B cell (primary cell): Measurements from ENCODE around the gene ATP10B. TPM values are rescaled to one million over a fixed set of nuclear protein-coding genes. Genes with fewer than 3 reads are reported as not detected.

ENCODE experiments used
- ATAC-seq: fragments of 200-7000 bp; cut with Tn5 transposase; one replicate; pipeline ENCODE4 v1.10.0; 2021; ENCODE audit warnings: low read depth, mild to moderate bottlenecking, moderate number of reproducible peaks, moderate library complexity
- CTCF ChIA-PET: fragments of 350-600 bp; sonication (Branson Sonifier 250); formaldehyde crosslinking; loops from one replicate; lab custom pipeline; 2021; ENCODE audit warnings: antibody characterized with exemption, inconsistent platforms; lab: Charles Lee
- POLR2A ChIA-PET: fragments of 350-600 bp; sonication (Branson Sonifier 250); formaldehyde crosslinking; loops from one replicate; lab custom pipeline; 2021; ENCODE audit warnings: antibody characterized with exemption; lab: Charles Lee
- DNase-seq: peaks from one replicate; pipeline ENCODE4 v3.0.0; 2013
- H2AFZ ChIP-seq: 2 replicates; pipeline ENCODE4 v1.6.1; 2012; ENCODE audit warnings: mild to moderate bottlenecking, low read depth, low read length; ENCODE audit not compliant: insufficient read depth, poor library complexity, severe bottlenecking
- H3K27ac ChIP-seq, 2 donors: 1 replicate in 1 of 2; 2 replicates in 1 of 2; pipeline ENCODE4 v1.5.1; 2012 to 2013; ENCODE audit warnings: low read length in 2 of 2, mild to moderate bottlenecking in 2 of 2, moderate library complexity in 1 of 2
- H3K27me3 ChIP-seq, 4 experiments: fragments of 200-600 bp in 1 of 4; sonication (generic) in 1 of 4; replicated peaks in 1 of 4; 1 replicate in 2 of 4; 2 replicates in 2 of 4; pipeline versions ENCODE4 v1.6.1 to v1.7.0; 2013 to 2016; ENCODE audit warnings: low read length in 3 of 4, mild to moderate bottlenecking in 2 of 4, mixed read lengths in 1 of 4, moderate library complexity in 1 of 4; ENCODE audit not compliant: insufficient read depth in 4 of 4, control insufficient read depth in 3 of 4; ENCODE audit errors: control extremely low read depth in 1 of 4
- H3K36me3 ChIP-seq, 2 experiments: replicated peaks in 1 of 2; 1 replicate in 1 of 2; 2 replicates in 1 of 2; pipeline versions ENCODE4 v1.6.1 to v1.7.1; 2013; ENCODE audit warnings: low read length in 1 of 2; ENCODE audit not compliant: insufficient read depth in 2 of 2, control insufficient read depth in 1 of 2; ENCODE audit errors: control extremely low read depth in 1 of 2, extremely low read depth in 1 of 2
- H3K4me1 ChIP-seq, 2 donors: fragments of 200-600 bp in 1 of 2; sonication (generic) in 1 of 2; 1 replicate in 1 of 2; 2 replicates in 1 of 2; pipeline versions ENCODE4 v1.5.1 to v1.6.1; 2013 to 2017; ENCODE audit warnings: low read length in 2 of 2; ENCODE audit not compliant: control insufficient read depth in 2 of 2, insufficient read depth in 2 of 2
- H3K4me2 ChIP-seq: replicated peaks from 2 replicates; pipeline ENCODE3; 2012; ENCODE audit warnings: mild to moderate bottlenecking, low read depth, low read length; ENCODE audit not compliant: poor library complexity, severe bottlenecking
- H3K4me3 ChIP-seq, 5 experiments: fragments of 200-600 bp in 1 of 5; sonication (generic) in 1 of 5; 1 replicate in 3 of 5; 2 replicates in 2 of 5; pipeline versions ENCODE4 v1.5.1 to v1.7.0; 2011 to 2016; ENCODE audit warnings: low read length in 4 of 5, mild to moderate bottlenecking in 4 of 5, low read depth in 2 of 5, control low read depth in 1 of 5, moderate library complexity in 1 of 5; ENCODE audit not compliant: insufficient read depth in 1 of 5; ENCODE audit errors: control extremely low read depth in 1 of 5, extremely low read depth in 1 of 5
- H3K79me2 ChIP-seq: fragments of 200-600 bp; sonication (generic); one replicate; pipeline ENCODE4 v1.6.0; 2016; ENCODE audit warnings: low read length; ENCODE audit not compliant: control insufficient read depth, insufficient read depth
- H3K9ac ChIP-seq: fragments of 200-600 bp; sonication (generic); 2 replicates; pipeline ENCODE4 v1.6.1; 2017; ENCODE audit warnings: mild to moderate bottlenecking, low read length, moderate library complexity
- H3K9me3 ChIP-seq, 3 donors: one replicate each; pipeline versions ENCODE4 v1.6.1 to v1.7.1; 2013; ENCODE audit warnings: low read length in 2 of 3; ENCODE audit not compliant: control insufficient read depth in 2 of 3, insufficient read depth in 1 of 3; ENCODE audit errors: control extremely low read depth in 1 of 3
- H4K20me1 ChIP-seq: 2 replicates; pipeline ENCODE4 v1.6.0; 2012; ENCODE audit warnings: mild to moderate bottlenecking, low read length; ENCODE audit not compliant: insufficient read depth, control insufficient read depth, poor library complexity, severe bottlenecking
- H3K27ac Mint-ChIP-seq: one replicate; pipeline ENCODE4 v1.8.0; 2021; ENCODE audit warnings: mixed read lengths
- H3K27me3 Mint-ChIP-seq: one replicate; pipeline ENCODE4 v1.8.0; 2021; ENCODE audit warnings: mixed read lengths
- H3K4me1 Mint-ChIP-seq: one replicate; pipeline ENCODE4 v1.8.0; 2021; ENCODE audit warnings: mixed read lengths
- H3K4me3 Mint-ChIP-seq: one replicate; pipeline ENCODE4 v1.8.0; 2021; ENCODE audit warnings: mixed read lengths
- H3K9me3 Mint-ChIP-seq: one replicate; pipeline ENCODE4 v1.8.0; 2022; ENCODE audit warnings: mixed read lengths; ENCODE audit not compliant: insufficient read depth
- CTCF ChIP-seq: fragments of 200-600 bp; IDR thresholded peaks from one replicate; pipeline ENCODE4 v1.8.0; 2022; ENCODE audit warnings: antibody characterized with exemption, mild to moderate bottlenecking
- EZH2 ChIP-seq: IDR thresholded peaks from 2 replicates; pipeline ENCODE4 v1.6.1; 2012; ENCODE audit warnings: borderline replicate concordance, low read depth, mild to moderate bottlenecking, moderate library complexity, low read length; ENCODE audit not compliant: insufficient read depth, poor library complexity, severe bottlenecking
- WGBS: methylation state at CpG from one replicate; pipeline ENCODE4 v1.1.5; 2013; ENCODE audit warnings: missing lambda C conversion rate; ENCODE audit not compliant: insufficient coverage; 5-methylcytosine and 5-hydroxymethylcytosine counted together
- intact Hi-C: fragments of 100-400 bp; cut with micrococcal nuclease; formaldehyde crosslinking; loops from one replicate; pipeline ENCODE4 v1.10.0; 2022
- polyA plus RNA-seq: library from polyadenylated mRNA; depleted of rRNA; stranded (reverse); fragments of >200 nt; gene quantifications from 2 replicates; pipeline ENCODE4 v1.2.3, GENCODE V29; 2012
- total RNA-seq, 2 donors: library from RNA; stranded (reverse); fragments of 120-200 nt in 1 of 2; gene quantifications; 1 replicate in 1 of 2; 2 replicates in 1 of 2; pipeline versions ENCODE4 v1.2.3 to v1.2.4, GENCODE V29; 2013 to 2022

The ATP10B gene
- total and polyA plus RNA-seq, 2 donors (not counting 1 experiment from before 2014, with no cell fraction given), result not detected

GRCh38 chr5:160525471-160526261 lies 326.3 kb downstream of the ATP10B start:
- Histone ChIP-seq H3K79me2 (no peaks in the 10 kb centered on the region), H3K4me3 (no peak overlapping the region), H3K9me3 (no peaks in the 10 kb centered on the region), H2AFZ (no peak overlapping the region), H3K4me1 (no peaks in the 10 kb centered on the region), H3K27ac (no peak overlapping the region), H3K4me2 (no peak overlapping the region), H3K27me3 (no peaks in the 10 kb centered on the region), H3K36me3 (no peaks in the 10 kb centered on the region), H4K20me1 (no peaks in the 10 kb centered on the region), H3K9ac (no peak overlapping the region)
- Mint-ChIP-seq H3K4me3 (no peak overlapping the region), H3K9me3 (no peaks in the 10 kb centered on the region), H3K4me1 (no peaks in the 10 kb centered on the region), H3K27ac (no peak overlapping the region), H3K27me3 (peaks cover 6% of the 10 kb centered on the region)
- no CpG with 5 or more reads among the region's 3 CpGs for WGBS
- ChIA-PET CTCF (no interaction called here), POLR2A (no interaction called here)
- TF ChIP-seq CTCF (no peak), EZH2 (no peak)
- no peak for DNase-seq
- intact Hi-C loops, result no loop called here
- no peak for ATAC-seq

GRCh38 chr5:160524827-160525226 lies 327.2 kb downstream of the ATP10B start:
- POLR2A ChIA-PET, result no interaction called here
- H3K27me3 Mint-ChIP-seq, result peaks cover 6% of the 10 kb centered on the region

More at GRCh38 chr5:160524827-160525226, 327.2 kb downstream of the ATP10B start:
- no peak for DNase-seq
- no peaks in the 10 kb centered on the region for H3K4me1 ChIP-seq
- no peak overlapping the region for H3K4me3 Mint-ChIP-seq
- TF ChIP-seq CTCF (no peak), EZH2 (no peak)
- H3K4me1 Mint-ChIP-seq, result no peaks in the 10 kb centered on the region
- intact Hi-C loops, result no loop called here
- no peaks in the 10 kb centered on the region for H3K36me3 ChIP-seq
- no peak overlapping the region for H3K27ac Mint-ChIP-seq
- H3K79me2 ChIP-seq, result no peaks in the 10 kb centered on the region
- H2AFZ ChIP-seq, result no peak overlapping the region
- ATAC-seq, result no peak
- H3K9me3 ChIP-seq, result no peaks in the 10 kb centered on the region
- CTCF ChIA-PET, result no interaction called here
- H3K9me3 Mint-ChIP-seq, result no peaks in the 10 kb centered on the region
- no peak overlapping the region for H3K27ac ChIP-seq
- H3K4me2 ChIP-seq, result no peak overlapping the region
- no peaks in the 10 kb centered on the region for H3K27me3 ChIP-seq
- no peaks in the 10 kb centered on the region for H4K20me1 ChIP-seq
- no peak overlapping the region for H3K4me3 ChIP-seq
- H3K9ac ChIP-seq, result no peak overlapping the region
- WGBS, result 100% methylated on average over 1 of the region's 1 CpG
